ENCODE results near the gene ROBO1.
A peak's percentile ranks its signal among the peaks of the same experiment; 100 is the strongest.

Gene ROBO1

DNA sequence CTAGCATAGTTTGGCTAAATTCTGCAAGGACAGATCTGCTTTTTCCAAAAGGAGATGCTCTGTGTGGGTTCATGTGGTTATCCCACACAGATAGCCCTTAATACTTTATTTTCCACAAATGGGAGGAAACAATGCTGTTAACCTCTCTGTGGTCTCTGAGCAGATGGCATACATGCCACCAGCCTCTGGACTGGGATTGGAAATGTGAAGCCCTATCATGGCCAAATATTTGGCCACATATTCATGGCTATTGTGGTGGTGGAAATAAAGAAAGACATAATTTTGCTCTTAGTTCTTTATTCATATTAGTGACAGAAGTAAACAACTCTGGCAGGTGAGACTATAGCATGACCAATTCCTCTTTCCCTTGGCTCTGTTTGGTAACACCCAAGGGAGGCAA is 726.2 kb downstream of the ROBO1 start:
- DNase-seq: no peak

DNA sequence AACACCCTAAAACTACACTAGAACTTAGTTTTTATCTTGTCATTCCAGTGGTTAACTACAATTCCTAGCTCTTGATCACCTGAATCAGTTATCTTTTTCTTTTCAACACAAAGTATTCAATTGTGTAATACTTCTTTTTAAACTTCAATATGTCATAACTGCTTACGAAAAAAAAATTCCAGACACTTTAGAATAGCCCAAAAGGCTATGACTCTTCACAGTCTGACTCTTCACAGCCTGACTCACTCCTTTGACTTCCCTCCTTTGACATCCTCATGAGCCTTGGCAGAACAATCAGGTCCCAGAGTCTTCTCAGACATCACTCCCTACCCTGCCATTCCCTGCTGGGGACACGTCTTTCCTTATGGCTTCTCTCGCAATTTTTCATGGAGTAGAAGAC is 727.1 kb downstream of the ROBO1 start:
- no peak for DNase-seq

DNA sequence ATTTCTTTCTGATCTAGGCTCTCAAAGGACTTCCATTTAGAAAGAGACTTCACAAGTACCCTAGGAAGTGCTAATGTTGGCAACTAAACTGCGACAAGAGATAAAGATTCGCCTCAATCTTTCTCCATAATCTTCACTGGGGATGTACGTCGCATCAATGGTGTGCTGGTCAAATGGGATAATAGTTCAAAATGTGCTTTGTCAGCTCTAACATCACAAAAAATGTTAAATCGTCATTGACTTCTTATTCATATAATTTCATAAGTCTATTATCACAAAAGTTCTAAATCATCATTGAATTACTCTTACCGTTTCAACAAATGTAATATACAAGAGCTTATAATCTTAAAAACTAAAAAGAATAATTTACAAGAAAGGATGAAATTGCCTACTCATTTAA is 727.7 kb downstream of the ROBO1 start:
- no peak for DNase-seq

DNA sequence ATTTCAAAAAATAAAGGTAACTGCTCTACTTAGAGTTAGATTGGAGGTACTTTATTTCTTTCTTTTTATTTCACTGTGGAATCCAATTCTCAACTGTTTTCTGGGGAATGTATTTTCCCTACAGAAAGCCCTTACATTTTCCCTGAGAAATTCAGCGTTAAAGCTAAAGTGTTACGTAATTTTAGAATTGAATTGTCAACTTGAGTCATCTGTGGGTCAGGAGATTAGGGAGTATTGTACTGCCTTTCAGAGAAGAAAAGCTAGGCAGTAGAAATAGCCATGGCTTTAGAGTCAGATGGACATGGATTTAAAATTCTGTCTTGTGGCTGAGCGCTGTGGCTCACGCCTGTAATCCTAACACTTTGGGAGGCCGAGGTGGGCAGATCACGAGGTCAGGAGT is 728.6 kb downstream of the ROBO1 start:
- DNase-seq: no peak

DNA sequence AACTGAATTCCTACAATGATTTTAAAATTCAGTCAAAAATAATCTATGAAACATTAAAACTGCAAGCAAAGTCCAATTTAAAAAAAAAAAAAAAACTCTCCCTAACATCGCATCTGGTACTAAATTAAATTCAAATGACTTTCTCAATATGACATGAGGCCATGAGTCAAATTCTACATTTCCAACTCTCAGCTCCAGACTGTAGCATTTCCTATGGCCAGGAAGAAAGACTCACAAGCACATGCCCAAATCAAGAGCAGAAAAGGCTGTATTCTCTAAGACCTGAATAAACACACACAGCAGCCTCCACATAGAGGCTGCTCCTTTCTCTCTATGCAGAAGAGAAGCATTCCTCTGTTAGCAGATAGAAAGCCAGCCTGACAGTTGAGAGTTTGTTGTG is 729.2 kb downstream of the ROBO1 start:
- DNase-seq: no peak

DNA sequence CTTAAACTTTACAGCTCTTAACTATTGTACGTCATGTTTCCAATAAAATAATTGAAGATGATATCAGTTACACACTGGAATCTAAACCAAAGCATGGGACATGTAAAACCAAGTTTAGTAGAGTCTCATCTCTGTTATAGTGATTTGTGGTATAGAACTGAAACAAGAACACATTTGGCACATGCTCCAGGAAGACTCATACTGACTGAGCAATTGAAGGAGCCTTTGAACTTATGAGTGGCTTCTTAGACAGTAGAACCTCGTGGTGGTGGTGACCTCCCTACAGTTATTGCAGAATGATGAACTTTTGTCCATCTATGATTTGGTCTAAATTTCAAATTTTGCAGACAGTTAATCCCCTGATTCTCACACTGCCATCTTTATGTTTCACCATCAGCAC is 729.7 kb downstream of the ROBO1 start:
- no peak for DNase-seq

DNA sequence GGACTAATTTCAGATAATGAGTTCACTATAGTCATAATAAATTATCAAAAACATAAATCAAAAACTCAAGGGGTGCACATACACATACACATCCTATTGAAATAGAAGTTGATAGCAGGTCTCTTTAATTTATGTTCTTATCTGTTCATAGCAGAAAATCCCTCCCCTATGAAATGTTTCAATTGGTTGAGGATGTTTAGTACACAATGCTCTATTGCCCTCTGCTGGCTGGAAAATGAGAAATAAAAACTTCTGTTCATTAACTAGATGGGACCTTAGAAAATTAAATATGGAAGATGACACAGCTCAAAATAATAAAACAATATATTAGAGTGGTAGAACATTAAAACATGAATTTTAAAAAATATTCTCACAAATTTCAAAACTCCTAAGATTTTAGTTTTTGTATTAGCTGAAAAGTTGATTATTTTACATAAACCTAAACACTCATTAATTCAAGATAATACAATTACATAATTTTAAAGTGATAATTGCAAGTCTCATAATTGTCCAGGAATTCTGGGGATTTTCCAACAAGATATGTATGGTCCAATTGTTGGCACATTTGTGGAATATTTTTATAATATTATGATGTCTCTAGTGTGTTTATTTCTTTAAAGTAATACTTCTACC is 735.0 kb downstream of the ROBO1 start:
- DNase-seq: no peak

DNA sequence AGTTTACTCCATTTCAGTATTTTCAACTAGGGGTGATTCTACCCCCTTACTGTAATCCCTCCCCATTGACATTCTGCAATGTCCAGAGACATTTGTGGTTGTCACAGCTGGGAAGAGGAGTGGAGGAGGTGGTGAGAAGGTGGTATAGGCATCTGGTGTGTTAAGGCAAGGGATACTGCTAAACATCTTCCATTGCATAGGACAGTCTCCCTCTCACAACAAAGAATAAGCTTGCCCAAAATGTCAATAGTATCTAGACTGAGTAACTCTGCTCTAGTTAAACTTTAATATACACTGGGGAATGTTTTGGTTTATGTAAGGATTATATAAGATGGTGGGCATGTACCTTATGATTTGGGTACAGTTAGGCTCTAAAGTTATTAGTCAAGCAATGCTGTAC is 737.6 kb downstream of the ROBO1 start:
- no peak for DNase-seq

DNA sequence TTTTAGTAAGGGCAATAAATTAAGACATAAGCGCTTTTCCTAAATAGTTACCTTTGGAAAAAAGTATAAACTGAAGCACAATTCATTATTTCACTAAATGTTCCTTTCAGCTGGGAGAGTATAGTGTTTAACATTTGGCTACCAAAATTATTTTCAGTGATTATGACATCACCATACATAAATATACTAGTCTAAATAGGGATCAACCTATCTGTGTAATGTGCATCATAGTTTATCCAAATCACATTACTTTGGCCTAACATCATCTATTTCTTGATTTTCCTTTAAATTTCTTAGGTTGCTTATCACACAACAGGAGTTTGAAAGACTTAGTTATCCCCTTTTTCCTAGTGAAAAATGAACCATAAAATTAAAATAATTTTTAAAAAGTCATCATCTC is 738.9 kb downstream of the ROBO1 start:
- no peak for DNase-seq

DNA sequence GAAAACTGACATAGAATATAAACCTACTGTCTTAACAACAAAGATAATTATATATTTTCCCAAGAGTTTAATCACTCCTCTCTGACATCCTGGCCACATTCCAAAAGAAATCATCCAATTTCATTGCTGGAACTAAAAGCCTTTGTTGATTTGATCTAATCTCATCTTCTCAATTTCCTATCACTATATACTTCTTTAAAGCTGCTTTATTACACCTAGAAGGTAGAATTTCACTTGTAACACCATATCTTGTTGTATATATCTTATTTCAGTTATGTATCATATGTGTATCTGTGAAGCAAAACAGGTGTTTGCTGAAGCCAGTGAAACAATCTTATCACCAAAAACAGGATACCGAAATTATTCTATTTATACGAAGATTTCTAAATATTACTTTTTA is 740.2 kb downstream of the ROBO1 start:
- DNase-seq: no peak

DNA sequence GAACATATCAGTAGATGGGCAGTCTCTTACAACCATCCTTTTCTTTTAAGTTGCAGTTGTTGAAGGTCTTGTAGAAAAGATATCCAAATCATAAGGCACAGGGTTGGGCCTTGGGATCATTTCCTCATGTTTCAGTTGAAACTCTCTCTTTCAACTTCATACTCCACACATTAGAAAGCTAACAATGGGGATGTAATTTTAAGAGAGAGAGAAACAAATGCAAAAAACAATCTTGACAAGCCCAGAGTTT is 747.9 kb downstream of the ROBO1 start:
- no peak for DNase-seq

DNA sequence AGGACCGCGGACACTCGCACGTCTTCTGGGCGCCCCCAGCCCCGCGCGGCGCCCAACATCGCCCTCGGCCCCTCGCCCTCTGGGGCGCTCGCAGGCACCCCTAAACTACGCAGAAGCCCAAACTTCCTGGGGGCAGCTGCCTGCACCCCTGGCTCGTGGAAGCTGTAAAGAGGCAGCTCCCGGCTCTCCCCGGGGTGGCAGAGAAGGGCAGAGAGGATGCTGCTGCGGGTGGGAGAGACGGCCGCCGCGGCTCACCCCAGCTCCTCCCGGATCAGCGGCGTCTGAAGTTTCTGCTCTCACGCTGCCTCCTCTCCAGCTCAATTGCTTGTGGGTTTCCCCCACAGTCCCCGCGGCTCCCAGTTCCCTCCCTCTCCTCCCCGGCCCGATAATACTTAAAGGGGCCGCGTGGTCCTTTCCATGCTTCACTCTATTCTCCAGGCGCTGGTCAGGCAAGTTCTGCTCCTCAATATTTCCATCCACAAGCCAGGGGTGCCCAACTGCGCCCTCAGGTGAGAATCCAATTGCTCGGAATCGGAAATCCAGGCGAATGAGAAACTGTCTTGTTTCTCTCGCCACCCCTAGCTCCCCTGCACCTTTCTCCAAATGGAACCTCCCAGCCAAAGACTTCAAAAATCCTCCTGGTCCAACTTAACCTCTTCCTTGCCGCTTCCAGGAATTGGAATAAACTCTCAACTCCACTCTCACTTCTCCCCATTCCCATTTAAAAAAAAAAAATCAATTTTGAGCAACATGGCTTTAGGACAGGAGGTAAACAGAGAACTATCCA is 748.5 kb downstream of the ROBO1 start:
- no peak for DNase-seq

DNA sequence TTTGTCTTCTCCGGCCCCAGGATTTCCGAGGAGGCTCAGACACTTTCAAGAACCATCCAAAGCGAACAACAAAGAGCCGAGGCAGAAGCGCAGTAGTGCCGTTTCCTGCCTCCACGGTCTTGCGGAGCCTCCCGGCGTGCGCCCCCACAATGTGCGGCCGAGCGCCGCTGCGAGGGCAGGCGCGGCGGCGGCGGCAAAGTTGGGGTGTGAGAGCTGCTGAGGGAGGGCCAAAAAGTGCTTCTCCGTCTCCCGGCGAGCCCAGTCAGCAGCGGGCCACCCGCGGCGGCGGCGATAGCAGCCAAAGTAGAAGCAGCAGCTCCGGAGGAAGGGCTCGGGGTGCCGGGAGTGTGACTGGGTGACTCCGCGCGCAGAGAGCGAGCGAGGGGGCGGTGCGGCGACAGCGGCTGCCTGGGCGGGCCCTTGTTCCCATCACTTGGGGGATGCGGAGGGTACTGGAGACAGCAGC is 749.1 kb downstream of the ROBO1 start:
- DNase-seq: peak in 1 of 2 donors; percentile 4

DNA sequence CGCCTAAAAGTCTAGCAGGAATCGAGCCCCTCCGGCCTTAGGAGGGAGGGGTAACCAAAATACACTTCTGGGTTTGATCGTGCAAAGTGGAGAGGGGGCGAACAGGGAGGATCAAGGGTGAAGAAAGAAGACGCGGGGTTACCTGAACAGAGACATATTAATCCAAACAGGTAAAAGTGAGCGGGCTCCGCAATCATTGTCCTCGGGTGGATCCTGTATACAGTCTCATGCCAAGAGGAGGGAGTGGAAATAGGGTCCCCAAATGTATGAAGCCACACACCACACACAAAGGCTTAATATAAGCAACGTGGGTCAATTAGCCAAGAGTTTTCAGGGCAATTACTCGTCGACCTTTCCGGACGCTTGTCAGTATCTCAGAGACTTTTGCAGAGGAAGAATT is 749.5 kb downstream of the ROBO1 start:
- DNase-seq: no peak

DNA sequence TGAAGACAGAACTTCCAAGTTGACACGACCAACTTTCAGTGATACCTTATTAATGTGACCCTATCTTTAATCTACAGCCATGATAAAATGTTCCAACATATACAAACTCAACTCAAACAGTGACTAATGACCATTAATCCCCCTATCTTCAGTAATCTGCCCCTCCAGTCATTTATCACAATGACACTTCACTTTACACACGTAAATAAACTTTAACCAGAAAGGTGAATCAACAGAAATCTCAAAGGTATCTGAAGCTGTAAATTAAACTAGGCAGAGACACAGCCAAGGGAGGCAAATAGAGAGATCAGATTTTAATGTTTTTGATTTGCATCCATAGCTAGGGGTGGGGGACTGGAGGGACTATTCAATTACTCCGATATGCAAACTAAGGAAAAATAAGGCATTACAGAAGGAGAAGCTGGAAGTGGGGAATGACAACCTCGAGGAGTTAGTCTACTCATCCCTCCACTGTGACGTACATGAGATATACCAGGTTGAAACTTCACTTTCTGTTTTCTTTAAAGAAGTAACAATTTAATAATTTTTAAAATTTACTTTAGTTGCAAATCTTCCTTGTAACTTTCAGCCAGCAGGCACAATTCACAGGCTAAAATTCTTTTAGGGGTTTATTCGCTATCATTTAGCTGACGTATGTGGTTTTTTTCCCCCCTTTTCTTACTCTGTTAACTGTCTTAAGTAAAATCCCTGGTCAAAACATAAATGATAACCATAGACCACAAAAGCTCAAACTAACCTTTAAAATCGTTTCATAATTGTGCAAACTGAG is 751.0 kb downstream of the ROBO1 start:
- no peak for DNase-seq

DNA sequence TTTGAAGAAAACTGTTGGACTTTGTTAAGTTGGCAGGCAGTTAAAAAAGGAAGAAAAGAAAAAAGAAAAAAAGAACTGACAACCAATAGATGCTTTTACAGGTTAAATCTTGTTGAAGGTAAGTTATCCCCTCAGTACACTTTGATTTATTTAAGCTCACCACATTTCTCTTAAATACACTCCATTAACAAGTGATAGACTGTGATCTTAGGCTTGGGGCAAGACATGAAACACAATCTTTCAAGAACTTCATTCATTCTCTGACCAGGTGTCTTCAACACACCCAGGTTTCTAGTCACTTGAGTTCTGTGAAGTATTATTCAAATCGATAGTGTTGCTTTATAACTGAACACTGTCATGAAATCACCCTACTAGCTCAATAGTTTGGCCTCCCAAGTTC is 751.9 kb downstream of the ROBO1 start:
- no peak for DNase-seq

DNA sequence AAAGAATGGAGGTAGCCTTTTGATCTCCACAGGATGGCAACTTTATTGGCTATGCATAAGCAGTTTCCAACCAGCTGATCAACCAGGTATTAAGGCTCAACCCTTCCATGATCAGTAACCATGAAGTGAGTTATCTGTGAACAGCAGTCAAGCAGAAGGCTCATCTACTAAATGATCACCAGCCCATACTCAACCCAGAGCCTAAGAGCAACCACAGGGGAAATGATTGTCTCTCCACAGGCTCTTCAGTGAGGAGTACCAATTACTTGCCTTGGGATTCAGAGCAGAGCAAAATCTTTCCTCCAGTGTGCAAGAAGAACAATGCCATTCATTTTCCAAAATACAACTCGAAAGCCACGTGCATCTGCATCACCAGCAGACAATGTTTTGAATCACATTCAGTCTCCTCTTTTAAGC is 754.8 kb downstream of the ROBO1 start:
- no peak for DNase-seq

DNA sequence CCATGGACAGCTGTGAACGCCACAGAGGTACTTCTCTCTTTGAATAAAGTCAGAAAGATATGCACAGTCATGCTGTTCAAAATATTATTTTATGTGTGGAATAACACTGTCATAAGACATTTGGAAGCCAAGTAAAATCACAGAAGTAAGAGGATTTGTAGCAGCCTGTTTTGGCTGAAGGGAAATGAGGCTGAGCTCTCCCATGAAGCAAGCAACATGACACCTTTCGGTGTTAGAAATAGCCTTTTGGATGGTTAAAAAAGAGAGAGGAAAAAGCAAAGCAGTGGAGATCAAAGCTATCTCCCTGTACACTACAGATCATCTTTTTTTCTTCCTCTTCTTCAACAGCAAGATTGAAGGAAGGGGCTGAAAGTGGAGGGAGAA is 755.3 kb downstream of the ROBO1 start:
- DNase-seq: no peak

DNA sequence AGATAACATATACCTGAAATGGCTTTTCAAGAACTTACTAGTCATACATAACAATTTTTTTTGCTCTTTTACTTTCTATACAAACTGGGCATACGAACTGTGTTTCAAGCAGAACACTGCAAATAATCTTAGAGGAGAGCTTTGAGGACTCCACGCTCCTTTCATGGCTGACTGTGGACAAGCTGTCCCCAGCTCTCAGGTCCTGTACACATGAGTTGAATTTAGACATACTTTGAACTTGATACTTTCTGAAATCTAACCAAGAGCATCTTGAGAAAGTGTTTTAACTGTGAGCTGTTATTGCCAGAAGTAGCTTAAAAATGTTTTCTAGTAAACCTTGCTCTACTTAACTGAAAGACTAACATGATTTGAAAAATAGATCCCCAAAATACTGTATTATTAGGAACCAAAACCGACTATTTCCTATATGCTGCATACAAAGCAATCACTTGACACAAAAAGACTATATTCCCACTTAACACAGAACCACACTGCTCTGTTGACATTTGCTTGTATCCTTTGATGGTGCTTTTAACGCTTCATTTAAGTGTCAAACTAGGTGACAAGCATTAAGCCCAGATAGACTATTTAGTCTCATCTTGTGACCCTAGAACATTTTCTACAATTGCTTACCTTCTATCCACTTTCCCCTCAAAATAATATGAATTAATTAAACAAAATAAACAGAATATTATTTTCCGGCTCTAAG is 755.8 kb downstream of the ROBO1 start:
- DNase-seq: no peak

DNA sequence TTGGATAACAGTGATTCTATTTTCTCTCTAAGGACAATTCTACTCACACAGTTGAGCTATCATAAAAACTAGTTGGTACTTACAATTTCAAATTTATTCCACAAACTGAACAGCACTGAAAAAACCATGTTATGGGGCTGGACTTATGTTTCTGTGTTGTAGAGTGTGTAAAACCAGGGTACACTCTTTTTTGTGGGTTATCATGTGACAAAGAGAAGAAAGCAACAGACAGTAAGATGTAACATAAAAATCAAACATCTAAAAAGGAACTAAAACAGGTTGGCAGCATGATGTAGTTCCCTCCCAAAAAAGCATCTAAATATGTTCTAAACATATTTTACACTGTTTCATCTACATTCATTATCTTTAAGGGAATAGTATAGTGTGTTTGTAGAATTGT is 757.9 kb downstream of the ROBO1 start:
- DNase-seq: no peak

DNA sequence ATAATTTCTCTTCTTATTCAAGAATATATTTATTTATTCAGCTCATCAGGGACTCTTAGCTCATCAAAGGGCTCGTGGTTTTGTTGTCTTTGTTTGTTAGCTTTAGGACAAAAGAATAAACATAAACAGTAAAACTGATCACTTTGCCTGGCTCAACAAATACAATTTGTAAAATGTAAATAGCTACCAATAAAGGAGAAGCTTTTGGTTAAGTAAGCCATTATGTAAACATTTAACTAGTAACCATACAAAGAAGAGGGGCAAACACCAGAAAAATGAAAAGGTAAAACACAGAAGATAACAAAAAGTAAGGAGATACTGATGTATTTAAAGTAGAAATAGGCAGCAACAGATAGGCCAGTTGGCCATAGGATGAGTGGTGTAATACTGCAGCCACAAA is 761.7 kb downstream of the ROBO1 start:
- DNase-seq: no peak

DNA sequence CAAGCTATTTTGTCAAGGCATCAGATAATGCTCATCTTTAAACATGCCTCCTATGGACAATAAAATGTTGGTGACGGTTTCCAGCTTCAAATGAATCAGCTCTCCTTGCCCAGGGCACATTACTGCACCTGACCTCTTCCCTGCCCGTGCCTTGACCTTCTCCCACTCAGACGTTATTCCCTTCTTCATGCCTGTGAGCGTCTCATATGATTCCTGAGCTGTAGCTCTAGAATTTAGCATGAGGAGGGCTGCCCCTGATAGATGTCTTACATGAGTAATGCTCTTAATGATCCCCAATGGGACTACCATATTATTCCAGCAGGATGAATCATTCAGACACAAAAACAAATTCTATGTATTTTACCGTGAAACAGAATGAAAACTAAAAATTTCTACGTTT is 762.7 kb downstream of the ROBO1 start:
- DNase-seq: no peak

DNA sequence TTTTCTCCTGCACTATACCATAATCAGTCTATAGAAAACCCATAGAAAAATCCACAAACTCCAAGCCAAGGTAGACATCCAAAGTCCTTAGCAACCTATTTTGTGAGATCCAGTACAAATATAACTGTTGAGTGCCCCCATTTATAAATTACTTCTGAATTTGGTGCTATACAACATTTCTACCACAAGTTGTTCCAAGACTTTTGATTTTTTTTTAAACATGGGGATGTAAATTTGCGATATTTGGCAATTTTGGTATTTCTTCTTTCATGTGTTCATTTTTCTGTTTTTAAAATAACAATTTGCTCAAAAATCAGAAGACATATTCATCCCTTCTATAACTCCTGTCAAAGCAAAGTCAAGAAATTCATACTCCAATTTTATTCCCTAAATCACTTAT is 763.8 kb downstream of the ROBO1 start:
- no peak for DNase-seq

All from stimulated activated CD4-positive, alpha-beta T cell treated with anti-CD3 and anti-CD28 coated beads, Interleukin-2, amount 100 ng/mL, for 24 hours (primary cell).